Stimulated activated CD8-positive, alpha-beta memory T cell treated with anti-CD3 and anti-CD28 coated beads, Interleukin-12 subunit alpha, Interleukin-12 subunit beta, amount 100 ng/mL, for 24 hours (primary cell): ENCODE measurements around the gene TBX2.

Experiments used
- DNase-seq: peaks from one replicate; pipeline ENCODE4 v3.0.0-alpha.2; 2020; ENCODE audit errors: extremely low read depth

The TBX2 gene

GRCh38 chr17:61368832-61369450 is 30.7 kb upstream of the TBX2 start:
- DNase-seq, result no peak

- no peak for DNase-seq
Observed at GRCh38 chr17:61369751-61370150, 29.9 kb upstream of the TBX2 start.

DNA sequence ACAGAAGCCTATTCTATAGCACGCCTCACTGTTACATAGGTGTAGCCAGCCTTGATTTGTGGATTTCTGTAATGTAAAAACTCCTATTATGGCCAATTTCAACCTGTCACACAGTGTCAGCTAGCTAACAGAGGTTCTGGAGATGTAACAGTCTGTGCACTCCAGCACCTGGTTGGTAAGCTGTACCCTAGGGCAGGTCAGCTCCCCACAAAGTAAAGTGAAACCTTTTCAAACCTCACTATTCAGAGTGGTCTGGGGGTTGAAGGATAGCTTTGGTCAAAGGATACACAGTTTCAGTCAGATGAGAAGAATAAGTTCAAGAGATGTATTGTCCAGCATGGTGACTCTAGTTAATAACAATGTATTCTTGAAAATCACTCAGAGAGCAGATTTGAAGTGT is 28.5 kb upstream of the TBX2 start:
- no peak for DNase-seq

DNA sequence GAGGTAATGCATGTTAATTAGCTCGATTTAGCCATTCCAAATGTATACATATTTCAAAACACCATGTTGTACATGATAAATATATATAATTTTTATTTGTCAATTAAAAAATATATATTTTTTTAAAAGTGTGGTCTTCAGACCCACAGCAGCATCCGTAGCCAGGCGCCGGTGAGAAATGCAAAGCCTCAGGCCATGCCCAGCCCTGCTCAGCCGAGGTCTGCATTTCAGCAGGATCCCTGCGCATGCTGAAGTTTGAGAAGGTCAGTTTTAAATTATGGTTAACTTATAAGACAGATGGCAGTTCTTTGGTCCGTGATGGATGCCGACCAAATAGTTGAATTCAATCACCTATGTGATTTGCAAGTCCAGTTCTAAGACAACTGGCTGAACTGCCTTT is 28.0 kb upstream of the TBX2 start:
- no peak for DNase-seq

GRCh38 chr17:61372436-61372835 is 27.2 kb upstream of the TBX2 start:
- DNase-seq, result no peak

DNA sequence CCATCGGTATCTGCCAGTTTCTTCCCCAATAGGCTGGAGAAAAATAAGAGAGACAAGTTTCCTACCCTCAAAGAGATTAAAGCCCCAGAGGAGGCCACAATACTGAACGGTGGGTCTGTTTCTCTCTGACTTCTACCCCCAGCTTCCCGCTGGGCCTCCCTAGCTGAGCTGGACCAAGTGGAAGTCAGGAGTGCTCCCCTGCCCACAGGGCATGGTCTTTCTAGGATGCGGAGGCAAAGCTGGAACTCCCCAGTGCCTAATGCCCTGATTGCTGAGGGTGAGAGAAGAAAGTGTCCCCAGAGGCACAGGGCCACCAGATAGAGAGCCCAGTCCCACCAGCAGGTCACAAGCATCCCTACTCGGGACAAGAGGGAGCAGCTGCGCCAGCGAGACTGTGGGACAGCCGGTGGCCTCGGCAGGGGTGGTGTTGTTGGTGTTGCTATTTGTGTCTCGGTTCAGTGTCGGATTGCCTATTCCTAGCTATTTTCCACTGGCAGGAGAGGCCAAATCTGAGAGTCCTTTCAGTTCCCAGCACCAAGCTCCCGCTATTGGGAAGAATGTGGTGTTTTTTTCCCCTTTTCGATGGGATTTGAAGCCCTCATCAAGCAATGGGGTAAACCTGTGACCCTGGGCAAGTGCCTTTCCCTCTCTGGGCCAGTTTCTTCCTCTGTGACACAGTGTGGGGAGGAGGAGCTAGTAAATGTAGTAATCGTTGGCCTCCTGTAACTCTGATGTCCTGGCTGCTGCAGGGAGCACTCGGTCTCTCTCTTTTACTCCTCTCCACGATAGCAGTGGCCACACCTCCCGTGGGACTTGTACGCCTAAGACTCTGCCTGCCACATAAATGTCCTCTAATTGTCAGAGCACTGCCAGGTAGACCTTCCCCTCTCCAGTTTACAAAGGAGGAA is 22.5 kb upstream of the TBX2 start:
- no peak for DNase-seq

- no peak for DNase-seq
Observed at GRCh38 chr17:61378658-61379456, 20.8 kb upstream of the TBX2 start.

GRCh38 chr17:61379457-61380216 is 20.0 kb upstream of the TBX2 start:
- DNase-seq, result no peak

DNA sequence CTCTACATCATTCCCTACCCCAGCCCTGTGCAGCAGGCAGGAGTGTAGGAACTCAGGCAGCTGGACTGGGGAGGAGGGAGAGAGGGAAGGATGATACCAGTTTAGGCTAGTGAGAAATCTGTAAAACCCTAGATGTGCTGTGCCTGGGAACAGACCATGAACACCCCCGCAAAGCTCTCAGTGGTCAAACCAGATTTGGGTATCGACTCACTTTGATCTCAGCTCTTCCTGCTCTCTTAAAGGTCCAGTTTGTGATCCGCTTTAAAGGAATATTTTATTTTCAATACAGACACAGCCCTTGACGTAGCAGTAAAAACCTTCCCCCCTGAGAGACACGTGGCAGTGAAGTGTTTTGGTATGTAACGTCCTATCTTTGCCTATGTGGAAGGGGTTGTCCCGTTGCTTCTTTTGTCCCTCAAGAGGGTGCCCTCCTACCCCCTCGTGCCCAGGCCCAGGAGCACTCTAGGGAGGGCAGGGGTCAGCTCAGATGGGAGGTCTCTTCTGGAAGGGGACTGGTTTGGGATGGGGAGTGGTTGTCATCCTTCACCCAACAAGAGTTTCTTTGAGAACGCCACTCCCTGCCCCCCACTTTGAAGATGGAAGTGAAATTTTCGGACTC is 19.3 kb upstream of the TBX2 start:
- no peak for DNase-seq

DNA sequence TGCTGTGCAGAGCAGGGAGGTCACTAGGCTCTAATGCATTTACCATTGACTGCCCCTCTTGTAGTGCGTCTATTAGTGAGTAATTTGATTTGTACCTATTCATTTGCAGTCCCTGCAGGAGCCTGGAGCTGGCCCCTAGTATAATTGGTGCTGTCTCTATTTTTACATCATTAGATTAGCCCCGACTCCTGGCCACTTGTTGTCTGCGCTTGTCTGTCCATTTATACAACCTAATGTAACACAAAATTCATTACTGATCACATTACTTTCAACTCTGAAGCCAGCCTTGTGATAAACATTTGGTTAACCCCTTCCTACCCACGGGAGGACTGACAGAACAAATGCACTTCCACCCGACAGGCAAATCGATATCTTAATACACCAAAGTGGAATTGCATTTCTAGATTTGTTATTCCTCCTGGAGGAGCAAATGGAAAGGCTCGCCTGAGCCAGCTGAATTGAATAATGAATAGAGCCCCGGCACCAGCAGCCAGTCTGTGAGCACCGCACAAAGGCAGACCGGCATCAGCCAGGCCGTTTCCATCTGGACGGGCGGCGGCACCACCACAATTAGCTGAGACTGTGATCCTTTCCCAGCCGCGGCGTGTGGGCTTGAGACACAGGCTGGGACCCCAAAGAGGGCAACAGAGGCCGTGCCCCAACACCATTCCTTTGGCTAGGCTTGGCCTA is 18.7 kb upstream of the TBX2 start:
- no peak for DNase-seq

- no peak for DNase-seq
Observed at GRCh38 chr17:61381537-61381936, 18.1 kb upstream of the TBX2 start.

GRCh38 chr17:61382796-61383688 is 16.6 kb upstream of the TBX2 start:
- no peak for DNase-seq

DNA sequence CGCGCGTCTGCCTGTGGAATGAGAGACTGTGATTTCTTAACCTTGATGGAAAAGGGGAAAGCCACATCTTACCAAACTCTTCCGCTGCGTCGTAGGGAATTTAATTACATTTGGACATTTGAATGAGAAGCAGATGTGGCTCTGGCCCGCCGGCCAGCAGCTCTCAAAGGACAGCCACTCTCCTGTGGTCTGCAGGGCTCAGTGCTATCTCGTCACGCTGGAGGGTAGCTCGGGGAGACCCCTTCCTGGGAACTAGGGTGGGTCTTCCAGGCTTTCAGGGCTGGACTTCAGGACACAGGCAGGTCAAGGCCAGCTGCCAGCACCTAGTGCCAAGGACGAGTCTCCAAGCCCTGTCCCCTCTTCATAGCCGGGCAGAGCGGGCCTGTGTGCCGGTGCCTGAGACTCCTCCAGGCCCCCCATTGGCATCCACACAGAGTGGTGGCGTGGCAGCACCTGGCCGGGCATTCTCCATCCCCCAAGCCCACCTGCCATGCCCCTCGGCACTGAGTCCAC is 15.9 kb upstream of the TBX2 start:
- no peak for DNase-seq

DNA sequence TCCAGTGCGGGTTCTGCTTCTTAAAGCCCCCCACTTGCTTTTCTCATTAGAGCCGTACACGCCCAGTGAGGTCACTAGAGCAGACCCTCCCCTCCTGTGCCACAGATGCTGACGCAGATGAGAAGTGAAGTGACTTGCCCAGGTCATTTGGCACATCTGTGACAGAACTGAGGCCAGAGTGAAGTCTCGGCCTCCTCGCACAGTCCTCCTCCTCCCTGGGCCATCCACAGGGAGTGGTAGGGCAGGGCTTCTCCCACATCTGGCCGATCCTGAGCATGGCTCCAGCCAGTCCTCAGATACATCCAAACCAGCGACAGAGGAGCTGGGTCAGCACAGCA is 15.3 kb upstream of the TBX2 start:
- DNase-seq, result no peak

DNA sequence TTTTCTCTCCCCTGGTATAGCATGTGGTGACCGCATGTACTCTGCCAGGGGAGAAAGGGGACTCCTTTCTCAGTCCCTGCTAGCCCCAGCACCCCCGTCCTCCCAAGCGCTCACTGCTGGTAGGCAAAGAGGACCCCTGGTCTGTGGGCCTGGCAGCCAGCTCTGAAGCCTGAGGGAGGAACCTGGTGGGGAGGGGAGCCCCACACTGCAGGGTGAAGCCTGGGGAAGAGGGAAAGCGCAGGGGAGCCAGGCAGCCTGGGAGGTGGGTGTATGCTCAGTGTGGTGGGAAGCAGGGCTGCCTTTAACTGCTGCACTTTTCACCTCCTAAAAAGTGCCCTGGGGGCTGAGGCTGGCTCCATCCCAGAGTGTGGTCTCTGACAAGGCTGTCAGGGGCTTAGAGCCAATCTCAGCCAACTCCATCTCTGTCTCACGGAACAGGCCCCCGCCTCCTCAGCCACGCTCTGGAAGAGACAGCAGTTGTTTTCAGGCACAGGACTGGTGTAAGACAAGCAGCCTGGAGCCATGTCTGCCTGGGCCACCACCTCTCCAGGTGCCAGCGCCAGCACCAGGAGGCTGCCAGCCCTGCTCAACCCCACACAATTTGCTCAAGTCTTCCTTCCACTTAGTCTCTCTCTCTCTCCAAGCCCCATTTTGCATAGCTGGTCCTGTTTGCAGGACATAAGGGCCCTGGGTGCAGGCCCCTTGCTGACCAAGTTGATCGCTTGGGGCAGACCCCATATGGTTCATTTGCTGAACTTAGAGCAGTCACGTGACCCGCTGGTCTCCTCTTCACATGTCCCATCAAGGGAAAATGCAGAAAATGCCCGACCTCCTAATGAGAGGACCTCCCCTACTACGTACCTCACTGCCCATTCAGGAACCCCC is 14.7 kb upstream of the TBX2 start:
- no peak for DNase-seq

DNA sequence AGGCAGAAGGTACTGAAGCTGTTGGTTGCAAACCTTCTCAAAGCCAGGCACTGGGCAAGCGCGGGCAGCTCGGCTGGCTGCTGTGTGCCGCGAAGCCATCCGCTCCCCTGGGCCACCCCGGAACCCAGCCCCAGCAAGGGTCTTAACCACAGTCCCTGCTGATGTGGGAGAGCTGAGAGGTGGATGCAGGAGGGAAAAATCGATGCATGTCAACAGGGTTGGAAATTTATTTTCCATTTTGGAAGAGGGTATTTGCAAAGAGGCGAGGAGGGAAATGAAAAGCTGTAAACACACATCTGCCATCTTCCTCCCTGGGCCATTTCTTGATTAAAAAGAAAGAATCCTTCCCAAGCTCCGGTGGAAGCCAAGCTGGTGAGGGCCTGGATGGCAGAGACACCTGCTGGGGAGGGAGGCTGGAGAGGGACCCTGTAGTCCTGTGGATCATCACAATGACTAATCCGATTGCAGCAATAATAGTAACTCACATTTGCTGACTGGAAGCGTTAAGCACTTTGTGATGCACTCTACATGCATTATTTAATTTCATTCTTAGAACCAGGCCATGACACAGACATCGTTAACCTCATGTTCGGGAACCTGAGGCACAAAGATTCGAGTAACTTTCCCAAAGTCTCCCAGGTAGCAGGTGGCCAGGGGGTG is 13.9 kb upstream of the TBX2 start:
- DNase-seq, result no peak

DNA sequence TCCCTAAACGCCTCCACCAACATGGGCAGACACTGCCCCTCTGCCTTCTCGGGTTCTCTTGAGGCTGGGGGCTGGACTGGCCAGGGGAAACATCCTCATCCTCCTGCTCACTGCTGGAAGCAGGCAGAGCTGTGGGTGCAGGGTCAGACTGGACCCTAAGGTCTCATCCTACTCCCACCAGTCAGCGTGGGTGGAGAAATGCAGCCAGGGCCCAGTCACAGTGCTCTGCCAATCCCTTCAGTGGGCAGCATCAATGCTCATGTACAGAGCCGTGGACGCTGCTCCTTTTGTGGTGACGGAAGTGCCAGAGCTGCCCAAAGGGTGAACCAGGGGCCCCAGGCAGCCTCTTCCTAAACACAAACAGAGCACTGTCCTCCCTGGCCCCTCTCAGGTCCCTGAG is 13.4 kb upstream of the TBX2 start:
- DNase-seq, result no peak

DNA sequence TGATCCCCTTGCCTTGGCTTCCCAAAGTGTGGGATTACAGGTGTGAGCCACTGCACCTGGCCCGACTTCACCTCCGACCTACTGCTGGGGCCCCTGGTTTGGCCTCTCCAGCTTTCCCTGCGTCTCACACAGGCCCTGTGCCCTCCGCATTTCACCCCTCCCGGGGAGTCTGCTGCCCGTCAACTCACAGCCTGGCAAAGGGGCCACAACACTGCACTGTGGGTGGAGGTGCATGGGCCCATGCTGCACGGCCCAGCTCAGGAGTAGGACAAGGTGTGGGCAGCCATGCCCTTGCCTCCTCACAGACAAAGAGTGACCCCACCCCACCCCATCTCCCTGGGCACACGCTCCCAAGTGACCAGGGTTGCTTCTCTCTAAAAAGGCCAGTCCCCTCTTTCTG is 12.6 kb upstream of the TBX2 start:
- DNase-seq, result no peak
